ENCODE results near the gene TMEM213.
"Not testable (repeated sequence)": the region's sequence is repeated elsewhere in the genome, so short reads cannot be mapped to it uniquely, and the experiment has no call there.

TMEM213 gene

DNA sequence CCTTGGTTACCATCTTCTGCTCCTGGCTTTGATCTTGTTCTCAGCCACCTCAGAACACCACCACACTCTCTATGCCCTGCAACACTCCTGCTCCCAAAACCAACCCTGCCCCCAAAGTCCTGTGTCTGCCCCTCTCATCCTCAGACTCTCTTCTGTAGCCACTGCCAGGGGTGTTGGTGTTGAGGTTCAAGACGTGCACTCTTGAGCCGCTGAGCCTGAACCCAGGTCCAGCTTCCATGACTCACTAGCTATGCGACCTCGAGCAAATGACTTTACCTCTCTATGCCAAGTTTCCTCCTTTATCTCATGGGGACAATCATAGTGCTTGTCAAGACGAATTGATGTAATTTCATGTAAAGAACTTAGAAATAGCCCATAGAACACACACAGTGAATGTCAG lies 1.0 kb downstream of the TMEM213 start:
- DNase-seq: no peak

DNA sequence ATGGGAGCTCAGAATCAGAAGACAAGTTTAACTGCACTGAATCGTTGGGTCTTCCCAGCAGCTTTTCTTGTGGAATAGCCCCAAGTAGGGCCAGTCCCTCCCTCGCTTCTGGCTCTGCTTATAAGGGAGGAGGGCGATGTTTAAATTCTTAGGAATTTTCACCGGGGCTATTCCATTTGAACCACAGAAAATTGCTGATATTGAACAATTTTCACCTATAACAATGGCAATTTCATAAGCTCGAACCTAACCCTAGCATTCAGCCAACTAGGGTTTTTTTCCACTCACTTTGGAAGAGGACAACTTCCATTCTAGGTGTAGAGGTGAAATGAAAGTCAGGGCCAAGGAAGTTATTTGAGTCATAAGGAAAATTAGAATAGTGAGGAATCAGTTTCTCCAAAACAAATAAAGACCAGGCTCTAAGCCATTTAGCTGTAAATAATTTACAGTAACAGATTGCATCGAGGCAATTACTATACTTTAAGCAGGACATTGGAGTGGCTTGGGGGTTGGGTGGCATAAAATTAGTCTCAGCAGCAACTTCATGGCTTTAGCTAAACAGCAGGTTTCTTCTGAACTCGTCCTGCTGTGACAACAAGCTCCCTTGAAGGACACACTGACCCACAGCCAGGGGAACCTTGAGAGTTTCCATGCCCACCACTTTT lies 1.7 kb downstream of the TMEM213 start:
- no peak for DNase-seq

- no peak for DNase-seq
These were observed 3.5 kb downstream of the TMEM213 start for GRCh38 chr7:138801256-138801655.

- no peak for DNase-seq
These were observed 4.9 kb downstream of the TMEM213 start for GRCh38 chr7:138802706-138803105.

- no peak for DNase-seq
These were observed 6.8 kb downstream of the TMEM213 start for GRCh38 chr7:138804618-138805017.

GRCh38 chr7:138809346-138809745 lies 11.6 kb downstream of the TMEM213 start:
- no peak for DNase-seq

- DNase-seq: not testable (repeated sequence)
These were observed 13.5 kb downstream of the TMEM213 start for GRCh38 chr7:138811327-138811726.

DNA sequence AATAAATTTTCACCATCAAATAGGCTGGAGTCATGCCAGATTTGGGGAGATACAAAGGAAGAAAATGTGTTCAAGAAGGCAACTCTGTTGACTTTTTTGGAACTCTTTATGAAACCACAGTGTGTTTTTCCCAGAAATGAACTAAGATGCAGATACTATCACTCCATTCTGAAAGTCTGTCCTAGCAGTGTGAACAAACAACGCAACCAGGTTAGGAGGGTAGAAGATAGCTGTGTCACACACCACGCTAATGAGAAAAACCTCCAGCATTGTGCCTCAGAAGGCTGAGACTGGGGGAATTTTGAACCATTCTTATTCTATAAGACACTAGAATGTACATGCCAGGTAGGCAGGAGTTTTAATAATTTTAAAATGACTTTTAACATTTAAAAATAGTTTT lies 16.2 kb downstream of the TMEM213 start:
- no peak for DNase-seq

DNA sequence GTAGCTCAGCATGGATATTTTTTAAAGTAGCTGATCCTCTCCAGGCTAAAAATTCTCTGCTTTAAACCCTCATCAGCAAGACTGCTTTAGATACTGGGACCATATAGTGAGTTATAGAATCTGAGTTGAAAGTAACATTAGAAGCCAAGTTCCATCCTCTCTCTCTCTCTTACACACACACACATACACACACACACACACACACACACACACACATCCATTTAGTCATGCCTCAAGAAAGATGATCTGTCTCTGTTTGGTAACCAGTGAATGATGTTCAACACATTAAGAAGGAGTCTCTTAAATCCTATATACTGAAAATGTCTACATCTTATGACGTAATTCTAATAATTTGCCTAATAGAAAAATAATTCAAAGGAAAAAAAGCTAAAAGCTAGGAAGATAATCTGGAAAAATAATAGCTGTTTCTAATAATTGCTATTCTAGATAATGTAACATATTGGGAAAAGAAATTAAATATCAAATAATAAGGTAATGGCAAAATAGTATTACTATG lies 17.1 kb downstream of the TMEM213 start:
- no peak for DNase-seq

DNA sequence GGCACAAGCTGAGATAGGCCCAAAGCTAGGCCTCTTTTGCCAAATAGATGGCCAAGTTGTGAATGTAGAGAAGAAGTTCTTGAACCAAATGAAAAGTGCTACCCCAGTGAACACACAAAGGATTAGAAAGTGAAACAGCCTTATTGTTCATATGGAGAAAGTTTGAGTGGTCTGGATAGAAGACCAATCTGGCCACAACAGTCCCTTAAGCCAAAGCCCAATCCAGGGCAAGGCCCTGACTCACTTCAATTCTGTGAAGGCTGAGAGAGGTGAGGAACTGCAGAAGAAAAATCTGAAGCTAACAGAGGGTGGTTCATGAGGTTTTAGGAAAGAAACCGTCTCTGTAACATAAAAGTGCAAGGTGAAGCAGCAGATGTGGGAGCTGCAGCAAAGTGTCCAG lies 18.9 kb downstream of the TMEM213 start:
- DNase-seq: no peak

GRCh38 chr7:138819625-138820024 lies 21.8 kb downstream of the TMEM213 start:
- no peak for DNase-seq

- DNase-seq: no peak
These were observed 24.1 kb downstream of the TMEM213 start for GRCh38 chr7:138821912-138822311.

DNA sequence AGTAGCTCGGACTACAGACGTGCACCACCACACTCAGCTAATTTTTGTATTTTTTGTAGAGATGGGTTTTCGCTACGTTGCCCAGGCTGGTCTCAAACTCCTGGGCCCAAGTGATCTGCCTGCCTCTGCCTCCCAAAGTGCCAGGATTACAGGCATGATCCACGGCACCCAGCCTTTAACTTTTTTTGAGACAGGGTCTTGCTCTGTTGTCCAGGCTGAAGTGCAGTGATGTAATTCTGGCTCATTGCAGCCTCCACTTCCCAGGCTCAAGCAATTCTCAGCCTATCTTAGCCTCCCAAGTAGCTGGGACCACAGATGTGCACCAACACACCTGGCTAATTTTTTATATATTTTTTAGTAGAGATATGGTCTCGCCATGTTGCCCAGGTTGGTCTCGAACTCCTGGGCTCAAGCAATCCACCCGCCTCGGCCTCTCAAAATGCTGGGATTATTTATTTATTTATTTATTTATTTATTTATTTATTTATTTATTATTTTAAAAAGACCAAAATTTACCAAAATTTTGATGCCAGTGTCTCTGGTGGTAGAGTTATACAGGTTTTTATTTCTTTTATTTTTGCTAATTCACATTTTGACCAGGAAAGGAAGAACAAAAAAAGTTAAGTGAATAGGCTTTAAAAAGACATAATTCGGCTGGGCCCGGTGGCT lies 25.2 kb downstream of the TMEM213 start:
- DNase-seq: no peak

DNA sequence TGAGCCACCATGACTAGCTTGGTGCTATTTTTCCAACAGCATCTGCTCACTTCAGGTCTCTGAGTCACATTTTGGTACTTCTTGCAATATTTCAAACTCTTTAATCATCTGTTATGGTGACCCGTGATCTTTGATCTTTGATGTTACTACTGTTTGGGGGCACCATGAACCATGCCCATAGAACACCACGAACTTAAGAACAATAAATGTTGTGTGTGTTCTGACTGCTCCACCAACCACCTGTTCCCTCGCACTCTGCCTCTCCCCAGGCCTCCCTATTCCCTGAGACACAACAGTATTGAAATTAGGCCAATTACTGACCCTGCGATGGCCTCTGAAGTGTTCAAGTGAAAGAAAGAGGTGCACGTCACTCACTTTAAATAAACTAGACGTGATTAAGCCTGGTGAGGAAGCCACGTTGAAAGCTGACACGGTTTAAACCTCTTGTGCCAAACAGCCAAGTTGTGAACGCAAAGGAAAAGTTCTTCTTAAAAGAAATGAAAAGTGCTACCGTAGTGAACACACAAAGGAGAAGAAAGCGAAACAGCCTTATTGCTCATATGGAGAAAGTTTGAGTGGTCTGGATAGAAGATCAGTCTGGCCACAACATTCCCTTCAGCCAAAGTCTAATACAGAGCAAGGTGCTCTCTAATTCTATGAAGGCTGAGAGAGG lies 27.4 kb downstream of the TMEM213 start:
- no peak for DNase-seq

GRCh38 chr7:138828302-138828701 lies 30.5 kb downstream of the TMEM213 start:
- DNase-seq: no peak

GRCh38 chr7:138829335-138829734 lies 31.5 kb downstream of the TMEM213 start:
- DNase-seq: no peak

DNA sequence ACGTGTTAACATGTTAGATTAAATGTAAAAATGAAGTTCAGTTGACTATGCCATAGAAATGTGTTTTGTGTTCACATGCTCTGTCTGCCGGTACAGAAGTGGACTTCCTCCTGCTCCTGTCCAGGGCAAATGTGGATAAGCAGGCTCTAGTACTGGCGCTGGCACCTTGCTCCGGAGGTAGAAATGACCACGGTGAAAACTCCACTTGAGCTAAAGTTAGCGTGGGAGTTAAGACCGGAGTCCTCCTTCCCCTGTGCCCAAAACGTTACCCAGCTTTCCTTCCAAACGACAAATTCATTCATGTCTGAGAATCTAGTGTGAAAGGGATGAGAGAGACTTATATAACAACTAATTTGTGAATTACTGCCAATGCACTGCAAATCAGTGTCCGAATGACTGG lies 35.2 kb downstream of the TMEM213 start:
- DNase-seq: no peak

DNA sequence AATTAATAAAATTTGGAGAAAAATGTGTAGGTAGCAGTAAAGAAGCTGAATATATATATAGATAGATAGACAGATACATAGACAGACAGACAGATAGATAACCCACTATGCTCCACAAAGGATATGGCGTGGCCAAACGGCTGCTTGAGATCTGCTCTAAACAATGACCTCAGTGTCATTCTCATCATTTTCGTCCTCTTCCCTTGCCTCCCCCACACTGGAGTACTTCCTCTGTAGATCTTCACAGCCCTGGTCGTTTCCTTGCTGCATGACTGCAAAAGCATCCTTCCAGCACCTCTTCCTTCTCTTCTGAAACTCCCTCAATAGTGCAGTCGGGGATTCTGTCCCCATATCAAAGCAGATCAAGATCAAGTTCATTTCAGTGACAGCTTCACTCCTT lies 35.8 kb downstream of the TMEM213 start:
- no peak for DNase-seq

DNA sequence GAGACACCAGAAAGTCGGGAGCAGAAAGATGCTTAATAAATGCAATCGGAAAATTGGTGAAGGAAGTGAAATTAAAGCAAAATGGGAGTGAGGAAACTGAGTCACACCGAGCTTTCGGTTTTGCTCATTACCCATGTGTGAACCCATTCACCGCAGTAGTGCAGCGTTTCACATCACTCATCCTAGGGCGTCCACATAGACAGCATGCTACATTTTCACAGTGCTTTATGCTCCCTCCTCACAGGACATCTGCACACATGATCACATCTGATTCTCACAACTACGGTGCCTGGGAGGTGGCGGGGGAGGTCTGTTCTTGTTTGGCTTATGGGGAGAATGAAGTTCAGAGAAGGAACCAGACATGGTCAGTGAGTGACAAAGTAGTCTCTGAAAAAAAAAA lies 36.8 kb downstream of the TMEM213 start:
- DNase-seq: no peak

- DNase-seq: no peak
These were observed 37.3 kb downstream of the TMEM213 start for GRCh38 chr7:138835087-138835486.

GRCh38 chr7:138837627-138838026 lies 39.8 kb downstream of the TMEM213 start:
- DNase-seq: no peak

DNA sequence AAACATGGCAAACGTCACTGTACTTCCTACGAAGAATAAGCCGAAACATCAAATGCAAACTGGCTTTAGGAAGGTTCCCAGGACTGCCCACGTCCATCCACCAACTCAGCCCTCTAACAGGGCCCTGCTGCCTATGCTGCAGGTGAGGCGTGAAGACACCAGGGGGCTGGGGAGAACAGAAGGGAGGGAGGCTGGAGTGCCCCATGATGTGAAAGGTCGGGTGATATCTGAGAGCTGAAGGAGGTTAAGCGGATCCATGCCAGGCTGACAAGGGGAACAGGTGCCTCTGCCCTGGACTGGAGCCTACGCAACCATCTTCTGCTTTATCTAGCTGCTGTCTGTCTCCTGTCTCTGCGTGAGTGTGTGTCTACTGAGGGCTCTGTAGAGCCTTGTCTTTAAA lies 40.4 kb downstream of the TMEM213 start:
- DNase-seq: no peak

- DNase-seq: peak; percentile 68
These were observed 44.3 kb downstream of the TMEM213 start for GRCh38 chr7:138842111-138842510.

Data from NCI-H226 (cell line).